Stomach (tissue), 9 donors: Measurements from ENCODE around the gene TNNC2. TPM values are rescaled to one million over a fixed set of nuclear protein-coding genes. Genes with fewer than 3 reads are reported as not detected.
A peak's percentile ranks its signal among the peaks of the same experiment; 100 is the strongest.

Source experiments
- DNase-seq, 2 donors: peaks; one replicate each; pipeline versions ENCODE4 v3.0.0 to v3.0.0-alpha.2; 2013 to 2019
- H3K27ac ChIP-seq, 5 donors: fragments of 200-600 bp in 4 of 5; sonication (generic) in 4 of 5; one replicate each; pipeline ENCODE4 v1.5.1; 2013 to 2019; ENCODE audit warnings: mild to moderate bottlenecking in 1 of 5, moderate library complexity in 1 of 5
- H3K27me3 ChIP-seq, 3 donors: fragments of 200-600 bp; sonication (generic); one replicate each; pipeline ENCODE4 v1.5.1; 2017 to 2019; ENCODE audit warnings: mixed run types in 1 of 3
- H3K36me3 ChIP-seq, 4 donors: fragments of 200-600 bp; sonication (generic); 1 replicate in 3 of 4; 2 replicates in 1 of 4; pipeline ENCODE4 v1.5.1; 2016 to 2019
- H3K4me1 ChIP-seq, 4 donors: fragments of 200-600 bp; sonication (generic); one replicate each; pipeline ENCODE4 v1.5.1; 2016 to 2019
- H3K4me3 ChIP-seq, 4 donors: fragments of 200-600 bp; sonication (generic) in 3 of 4; one replicate each; pipeline ENCODE4 v1.5.1; 2016 to 2019; ENCODE audit warnings: mild to moderate bottlenecking in 1 of 4
- H3K9me3 ChIP-seq, 4 donors: fragments of 200-600 bp; sonication (generic); one replicate each; pipeline ENCODE4 v1.5.1; 2016 to 2019
- CTCF ChIP-seq, 7 experiments: fragments of 450-650 bp in 4 of 7; fragments of 200-600 bp in 3 of 7; sonication (generic) in 3 of 7; IDR thresholded peaks; one replicate each; pipeline ENCODE4 v1.5.1; 2016 to 2019; ENCODE audit warnings: antibody characterized with exemption in 7 of 7, control low read depth in 2 of 7, mild to moderate bottlenecking in 1 of 7
- EP300 ChIP-seq: sonication (generic); formaldehyde crosslinking; IDR thresholded peaks from one replicate; pipeline ENCODE4 v1.6.1; 2017; ENCODE audit warnings: antibody characterized with exemption
- POLR2A ChIP-seq, 4 donors: fragments of 450-650 bp; IDR thresholded peaks; one replicate each; pipeline ENCODE4 v1.6.1; 2016; ENCODE audit warnings: antibody characterized with exemption in 4 of 4, control low read depth in 2 of 4, mild to moderate bottlenecking in 1 of 4, moderate library complexity in 1 of 4
- POLR2AphosphoS5 ChIP-seq, 3 donors: sonication (generic); formaldehyde crosslinking; IDR thresholded peaks; one replicate each; pipeline ENCODE4 v1.6.1; 2016; ENCODE audit warnings: antibody characterized with exemption in 3 of 3
- WGBS, 5 donors: extraction: QIAGEN DNeasy Blood & Tissue Kit in 3 of 5; methylation state at CpG; one replicate each; pipeline versions ENCODE4 v1.1.5 to v1.1.7; 2013 to 2018; 5-methylcytosine and 5-hydroxymethylcytosine counted together
- intact Hi-C: fragments of 100-400 bp; cut with DNase I; formaldehyde crosslinking; loops from one replicate; pipeline ENCODE4 v1.15.1; 2023; ENCODE audit warnings: low total_unique reads
- polyA plus RNA-seq, 3 donors: library from polyadenylated mRNA; stranded (reverse); fragments of 200-250 nt; gene quantifications; one replicate each; pipeline ENCODE4 v1.2.3, GENCODE V29; 2013
- total RNA-seq, 5 donors: library from RNA; depleted of rRNA; stranded (reverse); fragments of >200 nt; gene quantifications; one replicate each; pipeline versions ENCODE4 v1.1.0 to v1.2.3, GENCODE V29; 2014 to 2016
- donor health status: healthy with polysubstance abuse.
- donor health status: Bipolar disorder and iron deficiency.
- donor health status: healthy.

The TNNC2 gene
- total and polyA plus RNA-seq, 8 donors: 3.0 to 12.4 (median 4.9) TPM; not detected in 5

- no peaks in the 10 kb centered on the region for H3K9me3 ChIP-seq
- peaks cover 27 to 32% (median 31%) of the 10 kb centered on the region in 4 donors for H3K36me3 ChIP-seq
- peak overlapping the region in 1 of 5 donors; percentile 6 for H3K27ac ChIP-seq
- no peaks in the 10 kb centered on the region for H3K27me3 ChIP-seq
- intact Hi-C loops: loop anchor here (10.0 kb wide), 1 partner anchor 151 kb away; no protein-coding TSS in a partner anchor
- TF ChIP-seq CTCF (IDR thresholded peaks at IDR 0.05) (no peak), POLR2A (IDR thresholded peaks at IDR 0.05) (no peak), POLR2AphosphoS5 (IDR thresholded peaks at IDR 0.05) (no peak), EP300 (no peak)
- peaks cover 6 to 38% (median 15%) of the 10 kb centered on the region in 4 donors for H3K4me1 ChIP-seq
- 49 to 62% (median 56%) methylated on average over 7 of the region's 7 CpGs for whole genome bisulfite sequencing, 5 donors
- DNase-seq: no peak
- peak overlapping the region in 3 of 4 donors; percentile 53 to 82 (median 71) for H3K4me3 ChIP-seq
These were observed 13.6 kb downstream of the TNNC2 start for GRCh38 chr20:45813489-45813888.

- intact Hi-C loops: loop anchor here (10.0 kb wide), 1 partner anchor 152 kb away; no protein-coding TSS in a partner anchor
- peak overlapping the region in 3 of 5 donors; percentile 6 to 56 (median 47) for H3K27ac ChIP-seq
These were observed 14.1 kb downstream of the TNNC2 start for GRCh38 chr20:45813006-45813340.

DNA sequence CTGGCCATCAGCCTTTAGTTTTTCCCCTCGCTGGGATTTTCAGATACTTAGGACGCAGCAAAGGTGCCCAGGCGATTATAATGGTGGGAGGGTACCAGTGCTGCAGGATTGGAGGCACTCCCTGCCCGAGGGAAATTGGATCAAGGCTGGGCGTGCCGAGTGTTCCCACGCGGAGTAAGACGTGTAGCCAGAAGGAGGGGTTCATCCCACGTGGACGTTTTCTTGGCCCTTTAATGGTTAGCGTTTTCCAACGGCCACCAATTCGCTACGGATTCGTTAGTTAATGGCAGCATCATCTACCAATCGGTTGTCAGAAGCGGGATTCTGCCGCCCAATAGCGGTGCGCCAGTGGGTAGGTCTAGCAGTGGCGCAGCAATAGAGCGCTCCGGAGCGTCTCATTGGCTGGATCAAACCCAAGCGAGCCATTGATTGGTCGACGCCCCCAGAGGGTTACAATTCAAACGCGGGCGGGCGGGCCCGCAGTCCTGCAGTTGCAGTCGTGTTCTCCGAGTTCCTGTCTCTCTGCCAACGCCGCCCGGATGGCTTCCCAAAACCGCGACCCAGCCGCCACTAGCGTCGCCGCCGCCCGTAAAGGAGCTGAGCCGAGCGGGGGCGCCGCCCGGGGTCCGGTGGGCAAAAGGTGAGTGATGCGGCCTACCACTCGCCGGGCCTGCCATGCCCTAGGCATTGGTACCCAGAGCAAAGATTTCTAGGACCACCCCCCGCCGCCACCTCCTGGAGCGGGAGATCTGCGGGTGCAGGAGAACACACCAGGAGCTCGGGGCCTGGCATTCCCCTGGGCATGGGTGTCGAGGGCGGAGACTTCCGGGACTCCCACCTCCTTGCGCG is 14.7 kb downstream of the TNNC2 start, which contains the start of gene UBE2C:
Gene UBE2C, plus strand, starts transcription at position 488 of the 849 bp plus-strand sequence. Its CDS starts 52 bp downstream, at position 540.
- peaks cover 37 to 43% (median 42%) of the 10 kb centered on the region in 4 donors for H3K36me3 ChIP-seq
- intact Hi-C loops: loop anchor here (10.0 kb wide), 1 partner anchor 152 kb away; no protein-coding TSS in a partner anchor
- H3K27ac ChIP-seq: peak within 1 kb of the TSS; percentile 39 to 73 (median 56)
- 1% methylated on average over 38 to 65 of the region's 65 CpGs for WGBS, 5 donors
- peak; percentile 98 to 100 for DNase-seq
- no peak for TF ChIP-seq EP300
- peak; percentile 6 to 84 (median 31) for TF ChIP-seq POLR2AphosphoS5 (IDR thresholded peaks at IDR 0.05)
- peak within 1 kb of the TSS; percentile 53 to 82 (median 66) for H3K4me3 ChIP-seq
- peaks cover 6 to 30% (median 15%) of the 10 kb centered on the region in 4 donors for H3K4me1 ChIP-seq
- H3K9me3 ChIP-seq: no peaks in the 10 kb centered on the region
- no peaks in the 10 kb centered on the region for H3K27me3 ChIP-seq

More at GRCh38 chr20:45813006-45813340, 14.1 kb downstream of the TNNC2 start:
- no peaks in the 10 kb centered on the region for H3K9me3 ChIP-seq
- peak overlapping the region; percentile 53 to 82 (median 66) for H3K4me3 ChIP-seq
- H3K36me3 ChIP-seq: peaks cover 32 to 37% (median 36%) of the 10 kb centered on the region in 4 donors
- TF ChIP-seq EP300: no peak
- TF ChIP-seq POLR2A (IDR thresholded peaks at IDR 0.05): no peak
- no peak for TF ChIP-seq POLR2AphosphoS5 (IDR thresholded peaks at IDR 0.05)
- TF ChIP-seq CTCF (IDR thresholded peaks at IDR 0.05): no peak
- H3K4me1 ChIP-seq: peaks cover 6 to 36% (median 15%) of the 10 kb centered on the region in 4 donors
- no peaks in the 10 kb centered on the region for H3K27me3 ChIP-seq
- WGBS, 5 donors: 1 to 9% (median 5%) methylated on average over 7 to 11 of the region's 11 CpGs
- DNase-seq: no peak

- no peak for TF ChIP-seq CTCF (IDR thresholded peaks at IDR 0.05)
- no peak for TF ChIP-seq POLR2AphosphoS5 (IDR thresholded peaks at IDR 0.05)
- TF ChIP-seq EP300: no peak
- TF ChIP-seq POLR2A (IDR thresholded peaks at IDR 0.05): no peak
- no peaks in the 10 kb centered on the region for H3K27me3 ChIP-seq
- peaks cover 6 to 28% (median 13%) of the 10 kb centered on the region in 4 donors for H3K4me1 ChIP-seq
- no peak overlapping the region for H3K27ac ChIP-seq
- H3K4me3 ChIP-seq: no peak overlapping the region
- no peaks in the 10 kb centered on the region for H3K9me3 ChIP-seq
- H3K36me3 ChIP-seq: peaks cover 53 to 63% (median 62%) of the 10 kb centered on the region in 4 donors
- intact Hi-C loops: loop anchor here (10.0 kb wide), 1 partner anchor 154 kb away; no protein-coding TSS in a partner anchor
- DNase-seq: no peak
- 91 to 96% (median 95%) methylated on average over 8 of the region's 8 CpGs for WGBS, 5 donors
These were observed 16.7 kb downstream of the TNNC2 start for GRCh38 chr20:45810191-45810970.
